Eye (tissue), 1 donor: ENCODE data around the gene ELL2.

Source experiments
- DNase-seq: peaks from one replicate; pipeline ENCODE4 v3.0.0-alpha.2; 2015

ELL2 gene

GRCh38 chr5:95904827-95905226, 56.8 kb downstream of the ELL2 start:
- DNase-seq, result no peak

GRCh38 chr5:95903838-95904237, 57.8 kb downstream of the ELL2 start:
- no peak for DNase-seq

- DNase-seq, result no peak
Observed at GRCh38 chr5:95901676-95902627, 59.7 kb downstream of the ELL2 start.

- peak; percentile 51 for DNase-seq
Observed at GRCh38 chr5:95900383-95900958, 61.2 kb downstream of the ELL2 start.

GRCh38 chr5:95899829-95900228, 61.8 kb downstream of the ELL2 start:
- no peak for DNase-seq

- DNase-seq, result peak; percentile 38
Observed at GRCh38 chr5:95899006-95899405, 62.6 kb downstream of the ELL2 start.

- DNase-seq, result peak; percentile 86
Observed at GRCh38 chr5:95895771-95896170, 65.9 kb downstream of the ELL2 start.

- no peak for DNase-seq
Observed at GRCh38 chr5:95895251-95895650, 66.4 kb downstream of the ELL2 start.

- no peak for DNase-seq
Observed at GRCh38 chr5:95892784-95893354, 68.8 kb downstream of the ELL2 start.

GRCh38 chr5:95891499-95891898, 70.2 kb downstream of the ELL2 start:
- DNase-seq, result no peak

GRCh38 chr5:95889076-95889475, 72.6 kb downstream of the ELL2 start:
- DNase-seq, result no peak

- no peak for DNase-seq
Observed at GRCh38 chr5:95887977-95888376, 73.7 kb downstream of the ELL2 start.

GRCh38 chr5:95886340-95887044, 75.2 kb downstream of the ELL2 start:
- no peak for DNase-seq

GRCh38 chr5:95884511-95884910, 77.1 kb downstream of the ELL2 start:
- no peak for DNase-seq

- peak; percentile 54 for DNase-seq
Observed at GRCh38 chr5:95884017-95884325, 77.7 kb downstream of the ELL2 start.

- no peak for DNase-seq
Observed at GRCh38 chr5:95883185-95884016, 78.2 kb downstream of the ELL2 start.

- no peak for DNase-seq
Observed at GRCh38 chr5:95881833-95882232, 79.8 kb downstream of the ELL2 start.

GRCh38 chr5:95880081-95880926, 81.3 kb downstream of the ELL2 start:
- no peak for DNase-seq

- no peak for DNase-seq
Observed at GRCh38 chr5:95879661-95880060, 82.0 kb downstream of the ELL2 start.

GRCh38 chr5:95878417-95879323, 83.0 kb downstream of the ELL2 start:
- no peak for DNase-seq

GRCh38 chr5:95876782-95877181, 84.9 kb downstream of the ELL2 start:
- no peak for DNase-seq
